Mesenchymal stem cell (in vitro differentiated cells and primary cell): ENCODE results near the gene FMNL1.

Experiments
- DNase-seq: peaks from one replicate; pipeline ENCODE4 v3.0.0-alpha.2; 2013
- H2AFZ ChIP-seq: one replicate; pipeline ENCODE4 v1.6.1; 2013; ENCODE audit warnings: low read depth, mild to moderate bottlenecking, control low read depth, inconsistent platforms, low read length, moderate library complexity
- H2AK5ac ChIP-seq: 2 replicates; pipeline ENCODE4 v1.6.1; 2013; ENCODE audit warnings: low read length, moderate library complexity, mild to moderate bottlenecking, inconsistent platforms; ENCODE audit not compliant: severe bottlenecking
- H2BK120ac ChIP-seq: one replicate; pipeline ENCODE4 v1.6.1; 2013; ENCODE audit warnings: low read depth, mild to moderate bottlenecking, inconsistent platforms, low read length, moderate library complexity
- H2BK12ac ChIP-seq, 2 experiments: one replicate each; pipeline ENCODE4 v1.6.1; 2013; ENCODE audit warnings: inconsistent platforms in 2 of 2, low read length in 2 of 2, mild to moderate bottlenecking in 2 of 2, moderate library complexity in 2 of 2, control low read depth in 1 of 2
- H2BK15ac ChIP-seq: one replicate; pipeline ENCODE4 v1.6.1; 2013; ENCODE audit warnings: mild to moderate bottlenecking, low read depth, inconsistent platforms; ENCODE audit not compliant: poor library complexity, severe bottlenecking
- H2BK5ac ChIP-seq: 2 replicates; pipeline ENCODE4 v1.6.1; 2013; ENCODE audit warnings: low read depth, mild to moderate bottlenecking, low read length, control low read depth, inconsistent platforms; ENCODE audit not compliant: poor library complexity, severe bottlenecking
- H3K14ac ChIP-seq, 2 experiments: one replicate each; pipeline ENCODE4 v1.6.1; 2013; ENCODE audit warnings: inconsistent platforms in 2 of 2, low read length in 2 of 2, control low read depth in 1 of 2, mild to moderate bottlenecking in 1 of 2, moderate library complexity in 1 of 2
- H3K18ac ChIP-seq, 2 experiments: one replicate each; pipeline ENCODE4 v1.6.1; 2013; ENCODE audit warnings: inconsistent platforms in 2 of 2, low read length in 2 of 2, control low read depth in 1 of 2, low read depth in 1 of 2, mild to moderate bottlenecking in 1 of 2
- H3K23ac ChIP-seq, 2 experiments: one replicate each; pipeline ENCODE4 v1.6.1; 2013; ENCODE audit warnings: inconsistent platforms in 2 of 2, low read length in 2 of 2, mild to moderate bottlenecking in 2 of 2, moderate library complexity in 2 of 2, control low read depth in 1 of 2
- H3K27ac ChIP-seq: 2 replicates; pipeline ENCODE4 v1.5.1; 2013; ENCODE audit warnings: mild to moderate bottlenecking, moderate library complexity, low read length, control low read depth, inconsistent platforms; ENCODE audit not compliant: poor library complexity, severe bottlenecking
- H3K27me3 ChIP-seq, 2 experiments: 2 replicates each; pipeline versions ENCODE4 v1.6.1 to v1.7.0; 2013; ENCODE audit warnings: low read length in 2 of 2, mild to moderate bottlenecking in 2 of 2, moderate library complexity in 2 of 2, control low read depth in 1 of 2, inconsistent platforms in 1 of 2; ENCODE audit not compliant: control insufficient read depth in 1 of 2, insufficient read depth in 1 of 2
- H3K36me3 ChIP-seq, 2 experiments: 2 replicates each; pipeline versions ENCODE4 v1.6.1 to v1.7.0; 2013; ENCODE audit warnings: low read length in 2 of 2, control low read depth in 1 of 2, inconsistent platforms in 1 of 2, low read depth in 1 of 2, mild to moderate bottlenecking in 1 of 2; ENCODE audit not compliant: insufficient read depth in 2 of 2, control insufficient read depth in 1 of 2
- H3K4ac ChIP-seq, 2 experiments: one replicate each; pipeline ENCODE4 v1.6.1; 2013; ENCODE audit warnings: inconsistent platforms in 2 of 2, low read length in 2 of 2, mild to moderate bottlenecking in 2 of 2, moderate library complexity in 2 of 2, control low read depth in 1 of 2, low read depth in 1 of 2
- H3K4me1 ChIP-seq: 2 replicates; pipeline ENCODE4 v1.6.1; 2013; ENCODE audit warnings: low read depth, low read length, control low read depth; ENCODE audit not compliant: control insufficient read depth, insufficient read depth
- H3K4me2 ChIP-seq: 2 replicates; pipeline ENCODE4 v1.6.1; 2013; ENCODE audit warnings: low read length, mild to moderate bottlenecking, inconsistent platforms; ENCODE audit not compliant: poor library complexity, severe bottlenecking
- H3K4me3 ChIP-seq, 2 experiments: 2 replicates each; pipeline versions ENCODE4 v1.5.1 to v1.7.0; 2013; ENCODE audit warnings: low read length in 2 of 2, mild to moderate bottlenecking in 2 of 2, control low read depth in 1 of 2, low read depth in 1 of 2; ENCODE audit not compliant: insufficient read depth in 1 of 2
- H3K79me1 ChIP-seq: replicated peaks from 2 replicates; pipeline ENCODE4 v1.6.1; 2013; ENCODE audit warnings: mild to moderate bottlenecking, control low read depth, low read length, inconsistent platforms; ENCODE audit not compliant: poor library complexity, severe bottlenecking
- H3K9ac ChIP-seq: 2 replicates; pipeline ENCODE4 v1.7.0; 2013; ENCODE audit warnings: mild to moderate bottlenecking, low read length, moderate library complexity
- H3K9me3 ChIP-seq: 2 replicates; pipeline ENCODE4 v1.7.0; 2013; ENCODE audit warnings: mild to moderate bottlenecking, low read length; ENCODE audit not compliant: control insufficient read depth
- H4K8ac ChIP-seq: one replicate; pipeline ENCODE4 v1.6.1; 2013; ENCODE audit warnings: inconsistent platforms, mild to moderate bottlenecking, low read length, moderate library complexity
- H4K91ac ChIP-seq: one replicate; pipeline ENCODE4 v1.6.1; 2013; ENCODE audit warnings: mild to moderate bottlenecking, low read length, inconsistent platforms
- WGBS: methylation state at CpG from one replicate; pipeline ENCODE4 v1.1.7; 2013; ENCODE audit warnings: mixed read lengths; 5-methylcytosine and 5-hydroxymethylcytosine counted together

Gene FMNL1

GRCh38 chr17:45277992-45278391, 56.3 kb downstream of the FMNL1 start:
- Histone ChIP-seq H2BK15ac (no peak overlapping the region), H2BK120ac (no peak overlapping the region), H2BK12ac (no peak overlapping the region), H3K36me3 (peaks cover 43 to 54% of the 10 kb centered on the region in 2 experiments), H3K4ac (no peak overlapping the region), H3K4me3 (no peak overlapping the region), H3K27ac (peak overlapping the region; percentile 1), H3K18ac (no peak overlapping the region), H3K9me3 (no peaks in the 10 kb centered on the region), H4K8ac (no peak overlapping the region), H3K4me1 (peaks cover 25% of the 10 kb centered on the region), H3K9ac (peak overlapping the region; percentile 28), H2AFZ (no peak overlapping the region), H2AK5ac (no peak overlapping the region), H4K91ac (no peak overlapping the region), H3K4me2 (no peak overlapping the region), H3K23ac (no peak overlapping the region), H2BK5ac (no peak overlapping the region), H3K14ac (no peak overlapping the region), H3K79me1 (peaks cover 24% of the 10 kb centered on the region), H3K27me3 (no peaks in the 10 kb centered on the region)
- no peak for DNase-seq
- WGBS: 96% methylated on average over 6 of the region's 7 CpGs

GRCh38 chr17:45279898-45280297, 58.2 kb downstream of the FMNL1 start:
- H2AFZ ChIP-seq: no peak overlapping the region
- H3K4me3 ChIP-seq: no peak overlapping the region
- H2BK5ac ChIP-seq: no peak overlapping the region
- no peak for DNase-seq
- H3K18ac ChIP-seq: no peak overlapping the region
- no peaks in the 10 kb centered on the region for H3K9me3 ChIP-seq
- H3K79me1 ChIP-seq: peaks cover 15% of the 10 kb centered on the region
- H3K36me3 ChIP-seq: peaks cover 46 to 55% of the 10 kb centered on the region in 2 experiments
- 96% methylated on average over 3 of the region's 3 CpGs for WGBS
- H2BK12ac ChIP-seq: no peak overlapping the region
- no peak overlapping the region for H3K4ac ChIP-seq
- H3K23ac ChIP-seq: no peak overlapping the region
- H2AK5ac ChIP-seq: no peak overlapping the region
- no peak overlapping the region for H3K14ac ChIP-seq
- no peaks in the 10 kb centered on the region for H3K27me3 ChIP-seq
- H3K9ac ChIP-seq: no peak overlapping the region
- H4K91ac ChIP-seq: no peak overlapping the region
- no peak overlapping the region for H4K8ac ChIP-seq
- H3K4me1 ChIP-seq: peaks cover 26% of the 10 kb centered on the region
- H3K27ac ChIP-seq: peak overlapping the region; percentile 28
- no peak overlapping the region for H2BK120ac ChIP-seq
- no peak overlapping the region for H3K4me2 ChIP-seq
- H2BK15ac ChIP-seq: no peak overlapping the region

GRCh38 chr17:45282683-45283644, 61.3 kb downstream of the FMNL1 start:
- peak overlapping the region; percentile 72 for H2BK12ac ChIP-seq
- peak overlapping the region in 1 of 2 experiments; percentile 38 for H3K14ac ChIP-seq
- no peak overlapping the region for H3K4me2 ChIP-seq
- peaks cover 70 to 74% of the 10 kb centered on the region in 2 experiments for H3K36me3 ChIP-seq
- H3K9ac ChIP-seq: no peak overlapping the region
- peak overlapping the region; percentile 89 for H2AK5ac ChIP-seq
- peak overlapping the region in 1 of 2 experiments; percentile 78 for H3K23ac ChIP-seq
- DNase-seq: peak; percentile 95
- H3K4me1 ChIP-seq: peaks cover 32% of the 10 kb centered on the region
- H3K18ac ChIP-seq: peak overlapping the region; percentile 50 to 78
- peak overlapping the region in 1 of 2 experiments; percentile 0 for H3K4ac ChIP-seq
- WGBS: 60% methylated on average over 17 of the region's 21 CpGs
- peaks cover 11% of the 10 kb centered on the region for H3K79me1 ChIP-seq
- H2AFZ ChIP-seq: no peak overlapping the region
- no peaks in the 10 kb centered on the region for H3K9me3 ChIP-seq
- H2BK5ac ChIP-seq: no peak overlapping the region
- no peak overlapping the region for H2BK15ac ChIP-seq
- H2BK120ac ChIP-seq: peak overlapping the region; percentile 52
- H3K27me3 ChIP-seq: no peaks in the 10 kb centered on the region
- H3K27ac ChIP-seq: peak overlapping the region; percentile 77
- no peak overlapping the region for H3K4me3 ChIP-seq
- peak overlapping the region; percentile 51 for H4K8ac ChIP-seq
- H4K91ac ChIP-seq: peak overlapping the region; percentile 84

- H3K9ac ChIP-seq: no peak overlapping the region
- H3K23ac ChIP-seq: no peak overlapping the region
- no peak overlapping the region for H4K91ac ChIP-seq
- WGBS: 98% methylated on average over 8 of the region's 10 CpGs
- no peak overlapping the region for H3K4me3 ChIP-seq
- peaks cover 37% of the 10 kb centered on the region for H3K4me1 ChIP-seq
- DNase-seq: no peak
- H3K4me2 ChIP-seq: no peak overlapping the region
- H3K4ac ChIP-seq: no peak overlapping the region
- H4K8ac ChIP-seq: no peak overlapping the region
- H2BK5ac ChIP-seq: no peak overlapping the region
- H3K9me3 ChIP-seq: no peaks in the 10 kb centered on the region
- peak overlapping the region; percentile 36 for H2AK5ac ChIP-seq
- H3K27ac ChIP-seq: peak overlapping the region; percentile 77
- no peak overlapping the region for H3K14ac ChIP-seq
- peaks cover 11% of the 10 kb centered on the region for H3K79me1 ChIP-seq
- H3K36me3 ChIP-seq: peaks cover 71 to 77% of the 10 kb centered on the region in 2 experiments
- no peak overlapping the region for H2BK15ac ChIP-seq
- H3K27me3 ChIP-seq: no peaks in the 10 kb centered on the region
- no peak overlapping the region for H2BK12ac ChIP-seq
- no peak overlapping the region for H3K18ac ChIP-seq
- no peak overlapping the region for H2BK120ac ChIP-seq
- no peak overlapping the region for H2AFZ ChIP-seq
Measured at GRCh38 chr17:45283711-45284110, 62.0 kb downstream of the FMNL1 start.
